SW 1271 (cell line): ENCODE data around the gene WFDC8.
A peak's percentile ranks its signal among the peaks of the same experiment; 100 is the strongest.
"Not testable (repeated sequence)": the region's sequence is repeated elsewhere in the genome, so short reads cannot be mapped to it uniquely, and the experiment has no call there.

Experiments
- DNase-seq, 2 experiments: peaks; one replicate each; lab custom pipeline; 2025; lab: John Stamatoyannopoulos, UW

Gene WFDC8

GRCh38 chr20:45579184-45579583 lies at the start of gene WFDC8:
WFDC8 (minus strand) TSS chr20:45579284; CDS start chr20:45579247, 37 bp downstream.
- DNase-seq: no peak

DNA sequence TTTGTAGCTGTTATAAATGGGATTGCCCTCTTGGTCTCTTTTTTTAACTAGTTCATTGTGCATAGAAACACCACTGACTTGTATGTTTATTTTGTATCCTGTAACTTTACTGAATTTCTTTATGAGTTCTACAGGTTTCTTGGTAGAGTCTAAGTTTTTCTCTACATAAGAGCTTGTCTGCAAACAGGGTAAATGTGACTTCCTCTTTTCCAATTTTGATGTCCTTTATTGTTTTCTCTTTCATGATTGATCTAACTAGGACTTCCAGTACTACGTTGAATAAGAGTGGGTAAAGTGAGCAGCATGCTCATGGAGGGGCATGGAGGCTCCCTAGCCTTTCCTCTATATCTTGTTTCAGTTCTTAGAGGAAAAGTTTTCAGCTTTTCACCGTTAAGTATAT lies 47.5 kb upstream of the WFDC8 start:
- DNase-seq: no peak

GRCh38 chr20:45621593-45621992 lies 42.5 kb upstream of the WFDC8 start:
- no peak for DNase-seq

- no peak for DNase-seq
Measured at GRCh38 chr20:45617591-45617990, 38.5 kb upstream of the WFDC8 start.

GRCh38 chr20:45612314-45612713 lies 33.2 kb upstream of the WFDC8 start:
- DNase-seq: no peak

- no peak for DNase-seq
Measured at GRCh38 chr20:45611054-45611453, 32.0 kb upstream of the WFDC8 start.

- no peak for DNase-seq
Measured at GRCh38 chr20:45607810-45608209, 28.7 kb upstream of the WFDC8 start.

DNA sequence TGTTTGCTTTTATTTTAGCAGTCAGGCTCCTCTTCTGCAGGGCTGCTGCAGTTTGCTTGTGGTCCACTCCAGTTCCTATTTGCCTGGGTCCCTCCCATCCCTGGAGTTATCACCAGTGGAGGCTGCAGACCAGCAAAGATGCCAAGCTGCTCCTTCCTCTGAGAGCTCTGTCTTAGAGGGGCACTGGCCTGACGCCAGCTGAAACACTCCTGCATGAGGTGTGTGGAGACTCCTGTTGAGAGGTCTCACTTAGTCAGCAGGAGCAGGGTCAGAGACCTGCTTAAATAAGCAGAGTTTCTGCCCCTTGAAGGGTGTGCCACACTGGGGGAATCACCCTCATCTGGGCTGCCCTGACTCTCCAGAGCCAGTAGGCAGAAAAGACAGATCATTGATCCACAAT lies 16.2 kb upstream of the WFDC8 start:
- DNase-seq: no peak

- DNase-seq: no peak
Measured at GRCh38 chr20:45593498-45593897, 14.4 kb upstream of the WFDC8 start.

GRCh38 chr20:45592574-45593189 lies 13.6 kb upstream of the WFDC8 start:
- peak; percentile 20 to 71 for DNase-seq

DNA sequence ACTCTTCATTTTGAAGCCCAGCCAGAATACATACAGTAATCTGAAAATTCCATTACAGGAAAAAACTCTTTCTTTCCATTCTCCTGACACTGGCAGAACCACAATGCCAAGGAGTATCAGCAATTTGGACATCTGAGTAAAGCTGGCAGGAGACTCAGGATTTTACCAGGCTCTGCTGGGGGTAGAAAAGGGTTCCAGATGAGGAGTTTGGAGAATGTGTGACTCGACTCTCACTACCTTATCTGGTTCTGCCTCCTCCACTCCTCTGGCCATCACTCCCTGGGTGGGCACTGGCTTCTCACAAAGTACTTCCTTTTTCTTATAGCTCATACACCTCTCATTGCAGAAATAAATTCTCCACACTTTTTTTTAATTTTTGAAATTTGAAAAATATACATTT lies 10.6 kb upstream of the WFDC8 start:
- DNase-seq: no peak

- DNase-seq: no peak
Measured at GRCh38 chr20:45588800-45589199, 9.7 kb upstream of the WFDC8 start.

- DNase-seq: not testable (repeated sequence)
Measured at GRCh38 chr20:45585986-45586385, 6.9 kb upstream of the WFDC8 start.

DNA sequence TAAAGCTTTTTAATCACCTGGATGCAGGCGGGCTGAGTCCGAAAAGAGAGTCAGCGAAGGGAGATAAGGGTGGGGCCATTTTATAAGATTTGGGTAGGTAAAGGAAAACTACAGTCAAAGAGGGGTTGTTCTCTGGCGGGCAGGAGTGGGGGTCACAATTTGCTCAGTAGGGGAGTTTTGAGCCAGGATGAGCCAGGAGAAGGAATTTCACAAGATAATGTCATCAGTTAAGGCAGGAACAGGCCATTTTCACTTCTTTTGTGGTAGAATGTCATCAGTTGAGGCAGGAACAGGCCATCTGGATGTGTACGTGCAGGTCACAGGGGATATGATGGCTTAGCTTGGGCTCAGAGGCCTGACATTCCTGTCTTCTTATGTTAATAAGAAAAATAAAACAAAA lies 5.2 kb upstream of the WFDC8 start:
- DNase-seq: not testable (repeated sequence)

DNA sequence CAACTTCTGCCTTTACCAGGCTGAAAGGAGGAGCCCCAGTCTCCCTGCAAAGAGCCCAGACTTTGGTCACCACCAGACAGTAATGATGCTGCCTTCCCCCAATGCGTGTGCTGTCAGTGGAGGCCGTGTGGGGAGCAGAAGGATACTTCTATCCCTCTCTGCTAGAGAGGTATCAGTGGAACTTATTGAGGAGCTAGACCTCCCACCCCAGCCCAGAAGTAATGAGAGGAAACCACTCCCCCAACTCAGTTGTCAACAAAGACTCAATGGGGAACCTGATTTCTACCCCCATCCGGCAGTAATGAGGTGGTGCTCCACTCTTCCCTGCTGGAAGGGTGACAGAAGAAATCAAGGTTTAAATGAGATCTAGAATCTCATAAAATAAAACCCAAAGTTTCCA lies 4.4 kb upstream of the WFDC8 start:
- no peak for DNase-seq

- DNase-seq: no peak
Measured at GRCh38 chr20:45581702-45582101, 2.6 kb upstream of the WFDC8 start.

DNA sequence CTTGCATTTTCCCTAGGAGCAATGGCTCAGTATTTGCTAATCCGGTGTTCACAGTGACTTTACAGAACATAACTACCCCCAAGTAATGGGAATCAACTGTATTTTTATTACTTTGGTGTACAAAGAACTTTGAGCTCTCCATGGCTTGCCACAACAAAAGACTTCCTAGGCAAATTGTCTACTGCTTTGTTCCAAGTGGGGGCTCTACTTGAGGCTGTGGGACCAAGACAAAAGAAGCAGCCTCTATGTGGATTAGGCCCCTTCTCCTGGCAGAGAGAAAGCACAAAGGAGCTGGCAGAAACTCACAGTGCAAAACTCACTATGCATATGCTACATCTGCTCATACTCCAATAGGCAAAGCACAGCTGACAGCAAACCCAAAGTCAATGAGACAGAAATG lies 853 bp downstream of the WFDC8 start:
- DNase-seq: no peak

DNA sequence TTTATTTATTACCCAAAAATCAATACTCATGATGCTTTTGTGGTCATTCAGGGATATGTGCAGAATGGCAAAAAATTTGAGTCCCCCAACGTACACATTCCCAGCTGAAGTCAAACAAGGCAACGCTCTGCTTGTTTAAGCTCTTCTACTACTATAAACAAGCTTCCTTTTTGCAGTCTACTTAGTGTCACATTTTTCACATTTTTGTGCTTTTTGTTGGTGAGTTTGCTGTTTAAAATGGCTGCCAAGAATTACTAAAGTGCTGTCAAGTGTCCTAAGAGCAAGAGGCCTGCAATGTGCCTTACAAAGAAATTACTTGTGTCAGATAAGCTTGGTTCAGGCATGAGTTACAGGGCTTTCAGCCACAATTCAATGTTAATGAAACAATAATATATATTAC lies 2.1 kb downstream of the WFDC8 start:
- DNase-seq: no peak

DNA sequence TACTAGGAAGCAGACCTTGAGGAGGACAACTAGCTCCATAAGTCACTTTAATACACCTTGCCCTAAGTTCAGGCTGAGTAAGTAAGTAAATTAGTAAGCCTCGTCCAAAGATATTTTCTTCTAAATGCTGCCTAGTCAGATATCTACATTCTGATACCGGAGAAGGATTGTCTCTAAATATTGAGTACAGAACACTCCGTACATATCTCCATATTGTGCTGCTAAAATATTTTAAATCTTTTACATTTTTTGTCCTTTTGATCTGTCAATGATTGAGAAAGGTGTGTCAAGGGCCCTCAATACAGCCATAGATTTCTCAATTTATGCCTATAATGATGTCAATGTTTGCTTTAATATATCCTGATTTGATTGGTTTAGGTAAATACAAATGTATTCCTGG lies 3.2 kb downstream of the WFDC8 start:
- no peak for DNase-seq

- DNase-seq: not testable (repeated sequence)
Measured at GRCh38 chr20:45569650-45570049, 9.4 kb downstream of the WFDC8 start.

DNA sequence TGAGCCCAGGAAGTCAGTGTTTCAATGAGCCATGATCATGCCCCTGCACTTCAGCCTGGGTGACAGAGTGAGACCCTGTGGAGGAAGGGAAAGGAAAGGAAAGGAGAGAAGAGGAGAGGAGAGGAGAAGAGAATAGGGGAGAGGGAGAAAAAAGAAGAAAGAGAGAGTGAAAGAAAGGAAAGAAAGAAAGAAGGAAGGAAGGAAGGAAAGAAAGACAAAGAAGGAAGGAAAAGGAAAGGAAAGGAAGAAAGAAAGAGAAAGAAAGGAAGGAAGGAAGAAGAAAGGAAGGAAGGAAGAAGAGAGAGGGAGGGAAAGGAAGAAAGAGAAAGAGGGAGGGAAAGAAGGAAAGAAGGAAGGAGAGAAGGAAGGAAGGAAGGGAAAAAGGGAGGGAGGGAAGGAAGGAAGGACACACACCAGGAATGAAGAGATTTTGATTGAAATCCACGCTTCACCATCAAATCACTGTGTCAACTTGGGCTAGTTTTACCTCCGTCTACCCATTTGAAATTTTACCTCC lies 14.3 kb downstream of the WFDC8 start:
- no peak for DNase-seq

DNA sequence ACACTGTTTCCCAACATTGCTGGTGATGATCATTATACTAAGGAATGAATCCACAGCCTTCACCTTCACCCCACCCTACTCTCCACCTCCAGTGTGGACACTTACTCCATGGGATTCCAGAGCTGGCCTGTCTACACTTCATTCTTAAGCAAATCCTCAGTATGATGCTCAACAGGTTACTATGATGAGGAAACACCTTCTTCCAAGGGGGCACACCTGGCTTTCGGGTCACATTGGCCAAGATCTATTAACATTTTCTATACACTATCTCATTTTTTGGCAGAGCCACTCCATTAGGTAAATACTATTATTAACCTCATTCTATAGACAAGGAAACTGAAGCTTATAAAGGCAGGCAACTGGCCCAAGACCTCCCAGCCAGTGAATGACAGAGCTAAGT lies 23.9 kb downstream of the WFDC8 start:
- no peak for DNase-seq

DNA sequence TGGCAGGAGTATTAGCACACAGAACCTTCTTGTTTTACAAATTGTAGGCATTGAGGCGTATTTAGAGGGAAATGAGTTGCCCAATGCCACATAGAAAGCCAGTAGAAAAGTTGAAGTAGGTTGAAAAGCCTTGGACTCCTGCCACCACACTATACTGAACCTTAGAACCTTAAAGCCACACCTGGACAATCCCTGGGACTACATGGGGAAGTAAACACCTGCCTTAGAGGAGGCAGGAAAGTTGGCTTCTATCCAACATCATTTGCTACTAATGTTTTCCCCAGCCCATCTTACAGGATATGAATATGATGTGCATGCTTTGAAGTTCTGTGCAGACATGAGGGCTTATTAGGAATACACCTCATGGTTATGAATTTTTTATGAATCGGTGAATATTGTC lies 26.6 kb downstream of the WFDC8 start:
- DNase-seq: no peak

DNA sequence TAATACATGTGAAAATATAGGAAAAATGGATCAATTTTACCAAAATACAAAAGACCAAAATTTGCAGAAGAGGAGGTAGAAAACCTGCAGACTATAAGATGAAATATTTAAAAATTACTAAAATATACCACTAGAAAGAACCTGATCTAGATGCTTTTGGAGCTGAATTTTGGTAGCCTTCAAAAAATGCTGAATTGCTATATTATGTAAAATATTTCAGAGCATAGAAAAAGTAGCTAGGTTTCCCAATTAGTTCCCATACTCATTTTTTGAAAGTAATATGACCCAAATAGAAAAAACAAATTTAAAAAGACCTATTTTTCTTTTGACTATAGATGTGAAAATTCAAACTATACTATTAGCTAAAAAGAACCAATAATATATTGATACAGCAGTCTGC lies 28.3 kb downstream of the WFDC8 start:
- DNase-seq: no peak
